Activated naive CD8-positive, alpha-beta T cell (primary cell): ENCODE results near the gene ATP2C2.

Experiments used
- H3K27ac Mint-ChIP-seq: one replicate; pipeline ENCODE4 v1.8.0; 2021; ENCODE audit warnings: mixed read lengths
- H3K27me3 Mint-ChIP-seq: one replicate; pipeline ENCODE4 v1.8.0; 2021; ENCODE audit warnings: mixed read lengths
- H3K36me3 Mint-ChIP-seq: one replicate; pipeline ENCODE4 v1.8.0; 2021; ENCODE audit warnings: mixed read lengths
- H3K4me1 Mint-ChIP-seq: one replicate; pipeline ENCODE4 v1.8.0; 2021; ENCODE audit warnings: low read depth, mixed read lengths
- H3K4me3 Mint-ChIP-seq: one replicate; pipeline ENCODE4 v1.8.0; 2021; ENCODE audit warnings: mild to moderate bottlenecking, mixed read lengths
- H3K9me3 Mint-ChIP-seq: one replicate; pipeline ENCODE4 v1.8.0; 2021; ENCODE audit warnings: low read depth, mixed read lengths

Gene ATP2C2

DNA sequence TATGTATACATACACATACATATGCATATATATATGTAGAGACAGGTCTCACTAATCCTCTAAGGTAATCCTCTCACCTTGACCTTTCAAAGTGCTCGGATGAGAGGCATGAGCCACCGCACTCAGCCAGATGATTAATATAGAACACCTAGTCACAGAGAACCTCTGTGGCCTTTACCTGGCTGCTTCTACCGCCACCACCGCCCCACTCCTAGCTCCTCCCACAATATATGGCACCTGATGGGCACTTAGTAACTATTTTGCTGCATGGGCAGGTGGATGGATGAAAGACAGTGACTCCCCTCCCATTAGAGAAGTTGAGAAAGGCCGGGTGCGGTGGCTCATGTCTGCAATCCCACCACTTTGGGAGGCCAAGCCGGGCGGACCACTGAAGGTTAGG, 16.7 kb upstream of the ATP2C2 start:
- Mint-ChIP-seq H3K36me3 (no peaks in the 10 kb centered on the region), H3K4me1 (no peaks in the 10 kb centered on the region), H3K27me3 (peaks cover 2% of the 10 kb centered on the region), H3K9me3 (no peaks in the 10 kb centered on the region), H3K27ac (no peak overlapping the region), H3K4me3 (no peak overlapping the region)

DNA sequence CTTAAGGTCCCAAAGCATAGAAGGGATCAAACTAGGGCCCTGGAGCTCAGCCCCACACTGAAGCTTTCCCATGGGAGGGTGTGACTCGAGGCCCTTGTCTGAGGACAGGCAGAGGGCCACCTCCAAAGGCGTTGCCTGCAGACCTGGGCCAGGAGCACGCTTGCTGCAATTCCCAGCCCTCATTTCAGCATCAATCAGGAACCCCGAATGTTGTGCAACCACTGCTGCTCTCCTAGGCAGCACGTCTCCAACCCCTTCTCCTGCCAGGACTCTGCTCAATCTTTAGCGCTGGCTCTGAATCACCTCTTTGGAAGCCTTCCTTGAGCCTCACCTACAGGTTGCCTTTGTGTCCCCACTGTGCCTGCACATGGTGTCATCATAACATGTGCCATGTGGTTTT, 14.0 kb upstream of the ATP2C2 start:
- H3K27me3 Mint-ChIP-seq, result no peaks in the 10 kb centered on the region
- H3K36me3 Mint-ChIP-seq, result no peaks in the 10 kb centered on the region
- no peaks in the 10 kb centered on the region for H3K9me3 Mint-ChIP-seq
- peaks cover 4% of the 10 kb centered on the region for H3K4me1 Mint-ChIP-seq
- no peak overlapping the region for H3K27ac Mint-ChIP-seq
- H3K4me3 Mint-ChIP-seq, result no peak overlapping the region

DNA sequence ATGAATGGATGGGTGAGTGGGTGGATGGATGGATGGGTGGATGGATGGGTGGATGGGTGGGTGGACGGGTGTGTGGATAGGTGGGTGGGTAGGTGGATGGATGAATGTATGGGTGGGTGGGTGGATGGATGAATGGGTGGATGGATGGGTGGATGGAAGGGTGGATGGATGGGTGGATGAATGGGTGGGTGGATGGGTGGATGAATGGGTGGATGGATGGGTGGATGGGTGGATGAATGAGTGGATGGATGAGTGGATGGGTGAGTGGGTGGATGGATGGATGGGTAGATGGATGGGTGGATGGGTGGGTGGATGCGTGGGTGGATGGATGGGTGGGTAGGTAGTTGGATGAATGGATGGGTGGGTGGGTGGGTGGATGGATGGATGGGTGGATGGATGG, 13.2 kb upstream of the ATP2C2 start:
- no peak overlapping the region for H3K27ac Mint-ChIP-seq
- no peak overlapping the region for H3K4me3 Mint-ChIP-seq
- H3K4me1 Mint-ChIP-seq, result peaks cover 13% of the 10 kb centered on the region
- no peaks in the 10 kb centered on the region for H3K9me3 Mint-ChIP-seq
- no peaks in the 10 kb centered on the region for H3K27me3 Mint-ChIP-seq
- H3K36me3 Mint-ChIP-seq, result no peaks in the 10 kb centered on the region

DNA sequence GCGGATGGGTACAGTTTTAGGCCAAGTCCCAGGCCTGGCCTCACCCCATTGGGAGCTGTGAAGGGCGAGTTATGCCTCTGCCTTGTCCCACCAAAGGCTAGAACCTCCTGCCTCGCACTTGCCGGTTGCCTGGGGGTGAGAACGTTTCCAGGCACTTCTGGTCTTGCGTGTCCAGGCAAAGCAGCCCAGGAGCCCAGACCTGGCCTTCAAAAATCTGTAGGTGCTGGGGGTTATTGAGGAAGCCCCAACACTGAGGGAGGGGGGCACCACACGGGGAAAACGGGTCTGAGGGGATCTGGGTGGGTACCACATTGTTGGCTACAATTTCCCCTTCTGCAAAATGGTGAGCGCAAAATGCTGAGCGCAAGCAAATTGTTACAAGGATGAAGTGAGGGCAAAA, 12.2 kb upstream of the ATP2C2 start:
- H3K4me3 Mint-ChIP-seq, result no peak overlapping the region
- H3K4me1 Mint-ChIP-seq, result peaks cover 23% of the 10 kb centered on the region
- no peaks in the 10 kb centered on the region for H3K36me3 Mint-ChIP-seq
- H3K27ac Mint-ChIP-seq, result no peak overlapping the region
- H3K9me3 Mint-ChIP-seq, result no peaks in the 10 kb centered on the region
- H3K27me3 Mint-ChIP-seq, result no peaks in the 10 kb centered on the region

DNA sequence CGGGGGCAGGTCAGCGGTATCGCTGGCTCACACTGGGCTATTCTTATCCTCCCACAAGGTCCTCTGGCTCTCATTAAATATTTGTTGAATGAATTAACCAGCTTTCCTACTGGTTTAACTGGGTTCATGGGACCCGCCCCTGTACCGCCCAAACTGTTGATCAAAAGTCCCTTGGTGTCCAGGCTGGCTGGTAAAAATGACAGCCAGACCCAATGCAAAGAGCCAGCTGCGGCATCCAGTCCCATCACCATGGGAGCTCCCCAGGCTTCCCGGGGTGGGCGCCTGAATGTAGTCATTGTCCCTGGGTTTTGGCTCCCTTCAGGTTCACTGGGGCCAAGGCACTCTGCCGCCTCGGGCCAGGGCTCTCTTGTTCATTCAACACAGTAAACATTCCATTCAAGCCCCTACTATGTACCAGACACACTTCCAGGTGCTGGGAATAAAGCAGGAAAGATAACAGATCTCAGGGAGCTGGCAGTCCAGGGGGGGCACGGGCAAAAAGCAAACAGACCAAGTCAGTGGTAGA, 11.7 kb upstream of the ATP2C2 start:
- H3K4me3 Mint-ChIP-seq, result no peak overlapping the region
- no peaks in the 10 kb centered on the region for H3K27me3 Mint-ChIP-seq
- no peak overlapping the region for H3K27ac Mint-ChIP-seq
- no peaks in the 10 kb centered on the region for H3K36me3 Mint-ChIP-seq
- H3K4me1 Mint-ChIP-seq, result peaks cover 23% of the 10 kb centered on the region
- no peaks in the 10 kb centered on the region for H3K9me3 Mint-ChIP-seq

DNA sequence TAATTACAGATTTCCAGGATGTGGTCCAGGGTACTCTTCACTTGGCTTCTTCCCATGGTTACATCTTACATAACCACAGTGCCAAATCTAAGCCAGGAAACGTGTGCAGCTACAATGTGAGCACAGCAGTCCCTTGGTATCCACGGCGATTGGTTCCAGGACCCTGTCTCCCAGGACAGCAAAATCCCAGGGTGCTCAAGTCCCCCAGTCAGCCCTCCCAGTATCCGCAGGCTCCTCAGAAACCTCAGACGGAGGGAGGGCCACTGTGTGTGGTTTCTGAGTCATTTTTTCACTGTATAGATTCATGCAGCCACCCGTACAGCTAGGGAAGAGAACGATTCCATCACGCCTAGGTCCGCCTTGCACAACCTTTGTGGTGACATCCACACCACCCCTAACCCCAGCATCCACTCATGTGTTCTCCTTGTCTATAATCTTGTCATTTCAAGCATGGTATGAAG, 11.1 kb upstream of the ATP2C2 start:
- Mint-ChIP-seq H3K27me3 (no peaks in the 10 kb centered on the region), H3K4me1 (peaks cover 23% of the 10 kb centered on the region), H3K36me3 (no peaks in the 10 kb centered on the region), H3K9me3 (no peaks in the 10 kb centered on the region), H3K27ac (no peak overlapping the region), H3K4me3 (no peak overlapping the region)

DNA sequence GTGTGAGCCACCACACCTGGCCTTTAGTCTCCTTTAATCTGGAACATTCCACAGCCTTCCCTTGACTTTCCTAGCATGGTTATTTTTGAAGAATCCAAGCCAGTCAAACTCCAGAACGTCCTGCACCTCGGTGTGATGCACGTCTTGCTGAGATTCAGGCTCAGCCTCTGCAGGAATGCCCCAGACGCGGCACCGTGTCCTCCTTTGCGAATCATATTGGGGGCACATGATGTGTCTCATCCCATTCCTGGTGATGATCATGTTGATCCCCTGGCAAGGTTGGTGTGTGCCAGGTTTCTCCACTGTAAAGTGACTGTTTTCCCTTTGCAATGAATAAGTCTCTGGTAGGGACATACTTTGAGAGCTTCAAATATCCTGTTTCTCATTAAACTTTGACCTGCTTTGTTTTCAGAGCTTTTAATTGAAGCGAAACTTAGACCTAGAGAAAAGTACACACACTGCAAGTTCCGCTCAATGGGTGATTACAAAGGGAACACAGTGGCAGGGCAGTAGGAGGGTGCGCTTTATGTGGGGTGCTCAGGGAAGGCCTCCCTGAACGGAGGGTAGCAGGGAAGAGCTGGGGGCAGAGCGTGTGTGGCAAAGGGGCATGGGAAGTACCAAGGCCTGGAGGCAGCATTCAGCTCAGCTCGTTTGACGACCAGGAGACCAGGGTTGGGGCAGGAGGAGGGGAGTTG, 9.6 kb upstream of the ATP2C2 start:
- Mint-ChIP-seq H3K4me1 (peaks cover 23% of the 10 kb centered on the region), H3K36me3 (no peaks in the 10 kb centered on the region), H3K9me3 (no peaks in the 10 kb centered on the region), H3K27me3 (no peaks in the 10 kb centered on the region), H3K4me3 (no peak overlapping the region), H3K27ac (no peak overlapping the region)

DNA sequence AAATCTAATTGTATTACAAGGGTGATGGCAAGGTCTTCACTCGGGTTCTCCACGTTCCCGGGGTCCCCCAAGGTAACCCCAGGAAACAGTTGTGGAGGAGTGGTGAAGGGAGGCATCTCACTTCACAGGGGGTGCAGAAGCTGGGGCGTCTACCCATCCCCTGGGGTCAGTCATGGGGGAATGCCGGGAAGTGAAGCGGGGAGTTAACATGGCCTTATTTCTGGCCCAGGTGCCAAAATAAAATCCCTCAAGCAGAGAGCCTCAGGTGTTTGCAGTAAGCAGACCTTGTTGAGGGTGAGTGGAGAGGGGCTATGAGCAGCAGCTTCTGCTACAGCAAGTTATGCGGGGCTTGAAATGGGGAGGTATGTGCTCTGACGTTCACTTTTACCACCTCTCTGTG, 9.0 kb upstream of the ATP2C2 start:
- Mint-ChIP-seq H3K36me3 (no peaks in the 10 kb centered on the region), H3K4me1 (peaks cover 23% of the 10 kb centered on the region), H3K27ac (no peak overlapping the region), H3K9me3 (no peaks in the 10 kb centered on the region), H3K27me3 (no peaks in the 10 kb centered on the region), H3K4me3 (no peak overlapping the region)

DNA sequence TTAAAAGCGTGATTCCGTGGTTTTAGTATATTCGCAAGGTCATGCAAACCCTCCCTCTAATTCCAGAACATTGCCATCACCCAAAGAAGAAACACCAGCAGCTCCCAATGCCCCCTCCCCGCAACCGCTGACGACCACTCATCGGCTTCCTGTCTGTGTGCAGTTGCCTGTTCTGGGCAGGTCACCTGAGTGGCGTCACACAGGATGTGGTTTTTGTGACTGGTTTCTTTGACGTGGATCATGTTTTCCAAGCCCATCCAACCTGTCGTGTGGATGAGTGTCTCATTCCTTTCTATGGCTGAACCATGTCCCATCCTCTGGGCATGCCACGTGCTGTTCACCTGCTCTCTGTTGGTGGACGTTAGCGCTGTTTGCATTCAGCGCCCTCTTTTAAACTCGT, 8.2 kb upstream of the ATP2C2 start:
- no peak overlapping the region for H3K4me3 Mint-ChIP-seq
- peak overlapping the region; percentile 41 for H3K27ac Mint-ChIP-seq

DNA sequence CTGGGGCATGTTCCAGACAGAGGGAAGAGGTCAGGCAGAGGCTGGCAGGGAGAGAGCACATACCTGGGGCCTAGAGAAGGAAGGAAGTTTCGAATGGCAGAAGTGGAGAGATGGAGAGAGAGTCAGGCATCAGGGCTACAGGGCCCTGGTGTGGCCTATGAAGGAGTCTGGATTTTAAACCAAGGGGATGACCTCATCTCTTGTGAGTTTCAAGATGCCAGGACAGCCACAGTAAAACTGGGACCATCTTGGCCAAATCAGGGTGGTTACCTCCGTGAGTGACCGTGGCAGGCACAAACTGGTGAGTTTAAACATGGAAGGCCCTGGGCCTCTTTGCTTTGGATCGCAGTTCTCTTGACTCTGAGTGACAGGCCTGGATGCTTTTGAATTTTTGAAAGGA, 7.6 kb upstream of the ATP2C2 start:
- H3K4me1 Mint-ChIP-seq, result peaks cover 23% of the 10 kb centered on the region
- H3K4me3 Mint-ChIP-seq, result no peak overlapping the region
- peak overlapping the region; percentile 7 for H3K27ac Mint-ChIP-seq
- H3K9me3 Mint-ChIP-seq, result no peaks in the 10 kb centered on the region
- H3K27me3 Mint-ChIP-seq, result no peaks in the 10 kb centered on the region
- H3K36me3 Mint-ChIP-seq, result no peaks in the 10 kb centered on the region

More for the DNA sequence above, 8.2 kb upstream of the ATP2C2 start:
- Mint-ChIP-seq H3K9me3 (no peaks in the 10 kb centered on the region), H3K36me3 (no peaks in the 10 kb centered on the region), H3K4me1 (peaks cover 23% of the 10 kb centered on the region), H3K27me3 (no peaks in the 10 kb centered on the region)

DNA sequence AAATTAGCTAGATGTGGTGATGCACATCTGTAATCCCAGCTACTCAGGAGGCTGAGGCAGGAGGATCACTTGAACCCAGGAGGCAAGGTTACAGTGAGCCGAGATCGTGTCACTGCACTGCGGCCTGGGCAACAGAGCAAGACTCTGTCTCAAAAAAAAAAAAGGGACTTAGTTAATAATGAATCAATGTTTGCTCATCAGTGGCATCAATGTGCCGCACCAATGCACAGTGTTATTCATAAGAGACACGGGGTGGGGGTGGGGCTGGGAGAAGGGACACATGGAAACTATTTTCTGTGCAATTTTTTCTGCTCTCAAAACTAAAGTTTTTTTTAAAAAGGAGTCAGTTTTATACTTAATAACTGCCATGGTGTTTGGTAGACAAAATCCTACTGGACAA, 6.8 kb upstream of the ATP2C2 start:
- no peak overlapping the region for H3K4me3 Mint-ChIP-seq
- peaks cover 23% of the 10 kb centered on the region for H3K4me1 Mint-ChIP-seq
- no peaks in the 10 kb centered on the region for H3K9me3 Mint-ChIP-seq
- H3K27me3 Mint-ChIP-seq, result peaks cover 2% of the 10 kb centered on the region
- H3K27ac Mint-ChIP-seq, result no peak overlapping the region
- H3K36me3 Mint-ChIP-seq, result no peaks in the 10 kb centered on the region

DNA sequence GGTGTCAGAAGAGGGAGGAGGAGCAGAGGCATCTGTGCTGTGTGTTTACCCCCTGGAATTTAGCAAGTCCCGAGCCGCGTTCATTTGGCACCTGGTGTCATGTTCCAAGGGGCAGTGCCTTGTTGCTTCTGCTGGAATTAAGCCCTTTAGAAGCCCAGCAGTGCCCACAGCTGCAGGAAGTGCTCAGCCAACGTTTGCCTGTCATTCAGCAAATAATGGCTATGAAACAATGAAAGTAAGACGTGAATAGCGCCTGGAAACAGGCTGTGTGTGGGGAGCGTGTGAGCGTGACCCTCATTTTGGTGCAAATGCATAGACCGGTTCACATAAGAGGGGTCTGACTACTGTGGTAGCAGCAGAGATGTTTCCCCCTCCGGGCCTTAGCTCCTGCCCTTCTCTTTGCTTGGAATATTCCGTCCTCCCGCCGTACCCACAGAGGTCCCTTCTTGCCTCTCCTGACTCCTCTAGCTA, 5.8 kb upstream of the ATP2C2 start:
- Mint-ChIP-seq H3K9me3 (no peaks in the 10 kb centered on the region), H3K4me1 (peaks cover 27% of the 10 kb centered on the region), H3K27ac (no peak overlapping the region), H3K36me3 (no peaks in the 10 kb centered on the region), H3K4me3 (no peak overlapping the region), H3K27me3 (peaks cover 12% of the 10 kb centered on the region)

DNA sequence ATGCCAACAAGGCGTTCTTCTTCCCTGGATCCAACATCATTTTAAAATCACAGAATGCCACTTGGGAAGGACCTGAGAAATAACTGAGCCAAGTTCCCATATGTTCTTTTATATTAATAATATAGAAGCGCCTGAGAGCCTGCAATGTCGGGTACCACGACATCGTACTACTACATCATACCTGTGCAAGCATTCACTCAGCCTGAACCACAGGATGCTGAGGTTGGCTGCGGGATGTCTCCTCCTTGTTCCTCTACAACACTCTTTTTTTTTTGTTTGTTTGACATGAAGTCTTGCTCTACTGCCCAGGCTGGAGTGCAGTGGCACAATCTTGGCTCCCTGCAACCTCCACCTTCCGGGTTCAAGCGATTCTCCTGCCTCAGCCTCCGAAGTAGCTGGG, 2.1 kb upstream of the ATP2C2 start:
- Mint-ChIP-seq H3K9me3 (no peaks in the 10 kb centered on the region), H3K4me1 (peaks cover 16% of the 10 kb centered on the region), H3K36me3 (no peaks in the 10 kb centered on the region), H3K27ac (no peak overlapping the region), H3K4me3 (no peak overlapping the region), H3K27me3 (peaks cover 22% of the 10 kb centered on the region)

DNA sequence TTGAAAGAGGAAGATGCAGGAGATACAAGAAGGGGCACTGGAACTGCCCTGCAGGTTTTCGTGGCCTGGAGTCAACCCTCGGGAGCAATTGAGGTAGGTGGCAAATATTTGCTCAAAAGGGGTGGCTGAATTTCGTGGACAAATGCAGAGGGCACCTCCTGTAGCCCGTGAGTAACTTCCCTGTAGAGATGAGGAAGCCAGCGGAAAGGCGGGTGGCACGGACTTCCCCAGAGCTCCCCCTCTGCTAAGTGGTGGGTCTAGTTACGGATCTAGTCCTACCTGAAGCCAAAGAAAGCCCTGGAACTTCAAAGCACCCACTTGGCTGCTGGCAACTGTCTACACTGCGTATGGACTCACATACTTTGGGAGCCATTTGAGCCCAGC, 1.0 kb upstream of the ATP2C2 start:
- Mint-ChIP-seq H3K9me3 (no peaks in the 10 kb centered on the region), H3K27me3 (peaks cover 28% of the 10 kb centered on the region), H3K36me3 (peaks cover 3% of the 10 kb centered on the region), H3K4me3 (no peak overlapping the region), H3K4me1 (peaks cover 16% of the 10 kb centered on the region), H3K27ac (no peak overlapping the region)

DNA sequence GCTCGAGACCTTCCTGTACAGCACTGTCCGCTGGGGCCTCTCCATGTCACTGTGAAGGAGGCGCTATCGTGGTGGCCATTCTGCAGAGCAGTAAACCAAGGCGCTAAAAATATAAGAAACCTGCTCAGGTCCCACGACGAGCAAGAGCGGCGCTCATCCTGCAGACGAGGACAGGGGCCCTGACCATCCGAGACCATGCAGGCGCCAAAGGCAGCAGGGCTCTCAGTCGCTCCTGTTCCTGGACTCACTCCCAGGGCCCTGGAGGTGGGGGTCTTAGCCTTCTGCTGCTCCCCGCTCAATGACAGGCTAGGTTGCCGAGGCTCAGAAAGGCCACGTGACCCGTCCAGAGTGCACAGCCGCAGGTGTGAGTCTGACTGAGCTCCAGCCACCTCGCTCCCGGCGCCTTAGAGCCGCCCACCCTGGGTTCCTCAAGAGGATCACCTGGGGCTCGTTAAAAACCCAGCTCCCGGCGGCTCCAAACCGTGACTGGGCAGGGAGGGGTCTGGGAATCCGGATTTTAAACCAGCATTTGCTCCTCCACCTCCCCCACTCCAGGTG, 509 bp upstream of the ATP2C2 start:
- no peak overlapping the region for H3K4me3 Mint-ChIP-seq
- H3K36me3 Mint-ChIP-seq, result peaks cover 3% of the 10 kb centered on the region
- peaks cover 16% of the 10 kb centered on the region for H3K4me1 Mint-ChIP-seq
- no peaks in the 10 kb centered on the region for H3K9me3 Mint-ChIP-seq
- H3K27ac Mint-ChIP-seq, result no peak overlapping the region
- peaks cover 28% of the 10 kb centered on the region for H3K27me3 Mint-ChIP-seq

DNA sequence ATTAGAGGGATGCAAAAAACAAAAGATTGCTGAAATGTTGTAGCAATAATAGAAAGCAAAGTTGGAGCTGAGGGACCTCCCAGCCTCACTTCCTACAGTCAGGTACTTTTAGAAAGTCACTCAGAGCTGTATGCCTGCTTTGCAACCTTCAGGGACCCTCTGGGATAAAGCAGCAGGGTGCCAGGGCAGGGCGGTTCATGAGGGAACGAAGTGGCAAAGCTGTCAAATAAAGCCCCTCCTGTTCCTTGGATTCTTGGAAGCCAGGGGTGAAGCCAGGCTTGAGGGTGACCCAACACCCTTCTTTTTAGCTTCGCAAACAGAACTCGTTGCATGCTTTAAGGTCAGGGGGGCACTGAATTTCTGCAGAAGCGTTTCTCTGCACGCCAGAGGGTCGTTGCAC, 767 bp downstream of the ATP2C2 start:
- Mint-ChIP-seq H3K36me3 (peaks cover 3% of the 10 kb centered on the region), H3K27me3 (peaks cover 30% of the 10 kb centered on the region), H3K4me1 (peaks cover 16% of the 10 kb centered on the region), H3K27ac (no peak overlapping the region), H3K4me3 (no peak overlapping the region), H3K9me3 (no peaks in the 10 kb centered on the region)
